NCI-H2107 treated with DMSO at 0.1 percent for 48 hours (cell line): ENCODE data around the gene SEPTIN5.

Experiments
- DNase-seq: peaks from one replicate; lab custom pipeline; 2025; ENCODE audit not compliant: unreplicated experiment; lab: John Stamatoyannopoulos, UW

The SEPTIN5 gene

DNA sequence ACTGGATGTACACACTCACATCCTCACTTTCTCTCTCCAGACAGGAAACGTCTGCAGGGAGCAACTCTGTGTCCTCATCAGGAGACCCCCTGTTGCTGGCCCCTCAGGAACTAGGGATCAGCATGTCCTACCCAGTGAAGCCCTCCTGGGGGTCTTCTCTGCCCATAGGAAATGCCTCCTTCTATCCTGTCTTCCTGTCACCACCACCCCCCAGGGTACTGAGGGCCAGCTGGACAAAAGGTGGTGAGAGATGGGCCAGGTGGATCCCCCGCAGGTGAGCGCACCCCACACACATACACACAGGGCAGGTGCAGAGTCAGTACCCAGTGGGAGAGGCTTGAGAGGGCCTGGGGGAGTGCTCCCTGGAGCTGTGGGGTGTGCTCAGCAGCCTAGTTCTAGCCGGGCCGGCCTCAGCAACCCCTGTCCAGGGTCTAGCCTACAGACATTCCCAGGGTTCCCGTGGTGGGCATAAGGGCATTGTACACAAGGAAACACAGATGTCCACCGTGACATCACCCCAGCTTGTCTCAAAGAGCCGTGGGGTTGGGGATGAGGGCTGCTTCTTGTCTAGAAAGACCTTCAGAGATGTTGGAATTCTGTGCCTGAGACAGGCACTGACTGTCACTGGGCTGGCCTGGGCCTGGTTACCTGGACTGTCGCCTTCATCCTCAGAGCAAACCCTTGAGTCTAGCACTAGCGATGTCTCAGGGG is 18.3 kb downstream of the SEPTIN5 start:
- no peak for DNase-seq

DNA sequence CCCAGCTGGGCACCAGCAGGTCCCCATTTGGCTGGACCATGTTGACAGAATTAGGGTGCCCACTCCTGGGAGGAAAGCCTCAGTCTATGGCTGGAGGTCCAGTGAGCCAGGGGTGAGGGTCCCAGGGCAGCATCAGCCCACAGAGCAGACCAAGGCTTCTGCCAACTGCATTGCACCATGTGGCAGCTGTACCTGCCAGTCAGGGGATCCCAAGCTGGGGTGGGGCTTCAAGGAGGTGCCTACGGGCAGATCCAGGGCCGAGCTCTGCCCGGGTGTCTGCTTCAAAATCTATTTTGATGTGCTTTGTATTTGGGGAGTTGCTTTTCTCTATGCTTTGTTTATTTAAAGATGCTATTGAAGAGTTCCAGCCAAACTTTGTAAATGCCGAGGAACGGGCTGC is 19.5 kb downstream of the SEPTIN5 start:
- no peak for DNase-seq

- DNase-seq: no peak
Measured at GRCh38 chr22:19734163-19734562, 19.9 kb downstream of the SEPTIN5 start.

DNA sequence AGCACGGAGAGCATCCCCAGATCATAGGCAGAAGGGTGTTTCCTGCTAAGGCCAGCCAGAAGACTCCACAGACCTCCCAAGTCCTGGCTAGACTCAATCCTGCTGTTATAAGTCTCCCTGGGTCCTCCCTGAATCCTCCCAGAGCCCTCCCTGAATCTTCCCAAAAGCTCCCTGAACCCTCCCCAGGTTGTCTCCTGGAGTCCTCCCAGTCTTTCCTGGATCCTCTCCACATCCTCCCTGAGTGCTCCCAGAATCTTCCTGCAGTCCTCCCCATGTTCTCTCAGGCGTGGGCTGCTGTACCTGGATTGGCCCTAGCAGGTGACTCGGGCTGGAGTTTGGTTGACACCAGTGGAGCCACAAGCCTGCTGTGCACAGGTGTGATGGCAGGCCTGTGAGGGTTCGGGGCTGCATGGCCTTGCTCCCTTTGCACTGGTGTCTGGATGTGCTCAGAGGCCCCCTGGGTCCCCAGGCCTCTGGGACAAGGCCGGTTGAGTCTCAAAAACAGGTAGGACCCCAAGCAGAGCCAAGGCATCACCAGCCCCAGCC is 20.6 kb downstream of the SEPTIN5 start:
- no peak for DNase-seq

- DNase-seq: no peak
Measured at GRCh38 chr22:19735665-19736510, 21.6 kb downstream of the SEPTIN5 start.

- no peak for DNase-seq
Measured at GRCh38 chr22:19737846-19738663, 23.8 kb downstream of the SEPTIN5 start.

GRCh38 chr22:19738664-19739447 is 24.6 kb downstream of the SEPTIN5 start:
- no peak for DNase-seq

- DNase-seq: no peak
Measured at GRCh38 chr22:19739448-19739895, 25.2 kb downstream of the SEPTIN5 start.

DNA sequence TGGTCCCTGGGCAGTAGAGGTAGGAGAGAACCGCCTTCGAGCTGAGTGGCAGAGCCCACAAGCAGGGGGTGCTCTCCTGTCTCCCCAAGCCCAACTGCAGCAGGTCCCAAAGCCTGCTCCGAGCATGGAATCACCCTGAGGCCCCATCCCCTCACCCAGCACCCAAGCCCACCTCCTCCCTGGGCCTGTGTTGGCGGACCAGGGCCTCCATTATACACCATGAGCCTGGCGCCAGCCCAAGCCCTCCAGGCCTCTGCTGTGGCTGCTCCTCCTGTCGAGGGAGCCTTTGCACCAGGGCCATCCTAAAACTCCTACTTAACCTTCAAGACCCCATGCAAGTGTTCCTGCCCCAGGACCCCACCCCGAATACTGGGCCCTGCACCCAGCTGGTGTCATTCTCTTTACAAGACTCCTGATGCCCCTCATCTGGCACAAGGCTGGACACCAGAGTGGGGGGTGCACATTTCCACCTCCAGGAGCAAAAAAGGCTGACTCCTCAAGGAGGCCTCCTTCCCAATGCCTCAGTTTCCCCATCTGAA is 25.7 kb downstream of the SEPTIN5 start:
- no peak for DNase-seq

- no peak for DNase-seq
Measured at GRCh38 chr22:19740586-19740985, 26.3 kb downstream of the SEPTIN5 start.

- no peak for DNase-seq
Measured at GRCh38 chr22:19741053-19741452, 26.8 kb downstream of the SEPTIN5 start.

- DNase-seq: no peak
Measured at GRCh38 chr22:19742160-19743066, 28.1 kb downstream of the SEPTIN5 start.

DNA sequence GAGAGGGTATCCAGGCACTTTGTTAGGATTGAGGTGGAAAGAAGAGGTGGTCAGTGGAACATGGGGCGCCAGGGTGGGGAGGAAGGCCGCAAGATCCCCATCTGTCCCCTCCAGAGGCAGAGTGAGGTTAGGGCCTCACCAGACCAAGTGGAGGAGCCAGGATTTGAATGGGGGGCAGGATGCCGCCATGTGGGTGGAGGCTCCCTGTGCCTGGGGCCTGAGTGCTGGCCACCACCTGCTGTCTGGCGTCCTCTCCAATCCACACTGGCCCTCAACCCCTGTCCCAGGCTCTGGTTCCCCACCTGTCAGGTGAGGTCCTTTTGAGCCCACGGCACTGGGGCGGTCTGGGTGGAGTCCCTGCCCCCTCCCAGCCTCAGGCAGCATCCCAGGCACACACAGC is 28.8 kb downstream of the SEPTIN5 start:
- no peak for DNase-seq

GRCh38 chr22:19743651-19744050 is 29.3 kb downstream of the SEPTIN5 start:
- DNase-seq: no peak

GRCh38 chr22:19744350-19745006 is 30.2 kb downstream of the SEPTIN5 start:
- no peak for DNase-seq

- no peak for DNase-seq
Measured at GRCh38 chr22:19745155-19746101, 31.1 kb downstream of the SEPTIN5 start.

DNA sequence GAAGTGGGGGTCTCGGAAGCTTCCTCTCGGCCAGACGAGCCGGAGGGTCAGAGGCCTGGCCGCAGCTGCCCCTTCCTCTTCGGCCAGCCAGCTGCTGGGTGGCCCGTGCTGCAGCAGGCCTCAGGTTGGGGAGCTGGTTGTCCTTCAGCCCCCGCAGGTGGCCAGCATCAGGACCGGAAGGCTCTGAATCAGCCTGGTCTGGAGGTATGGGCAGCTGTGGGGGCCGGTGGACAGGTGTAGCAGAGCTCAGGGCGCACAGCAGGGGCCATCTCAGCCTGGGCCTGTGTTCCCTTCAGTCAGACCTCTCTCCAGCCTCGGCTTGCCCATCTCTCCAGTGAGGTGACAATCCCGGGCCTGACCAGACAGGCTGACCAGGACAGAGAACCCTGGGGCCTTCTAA is 32.4 kb downstream of the SEPTIN5 start:
- no peak for DNase-seq
